ENCODE results near the gene OR8U1. TPM values are rescaled to one million over a fixed set of nuclear protein-coding genes. Genes with fewer than 3 reads are reported as not detected.

The OR8U1 gene
- polyA plus RNA-seq, 1 donor (not counting 4 experiments of a cell fraction or from before 2014, with no cell fraction given), result not detected

- Histone ChIP-seq H3K4me2 (ENCODE audit: control insufficient read depth, extremely low read depth, insufficient read depth, low read depth, low read length) (no peak within 1 kb of the TSS), H4K20me1 (ENCODE audit: control insufficient read depth, extremely low read depth, insufficient read depth, low read length) (no peaks in the 10 kb centered on the region), H2AFZ (ENCODE audit: control insufficient read depth, low read length) (no peak within 1 kb of the TSS), H3K36me3 (ENCODE audit: control insufficient read depth in 2 of 2, extremely low read depth in 1 of 2, insufficient read depth in 2 of 2, low read length in 2 of 2) (no peaks in the 10 kb centered on the region), H3K27ac (ENCODE audit: control insufficient read depth, insufficient read depth, low read length) (no peak within 1 kb of the TSS), H3K9me3 (ENCODE audit: control insufficient read depth, low read depth, low read length) (no peaks in the 10 kb centered on the region), H3K27me3 (ENCODE audit: control insufficient read depth, extremely low read depth, insufficient read depth, low read length) (no peaks in the 10 kb centered on the region), H3K9ac (ENCODE audit: control insufficient read depth, extremely low read depth, insufficient read depth, low read length) (no peak within 1 kb of the TSS), H3K9me1 (ENCODE audit: control insufficient read depth, extremely low read depth, insufficient read depth, low read length) (no peaks in the 10 kb centered on the region), H3K4me1 (ENCODE audit: control insufficient read depth, extremely low read depth, insufficient read depth, low read length) (no peaks in the 10 kb centered on the region), H3K4me3 (ENCODE audit: control insufficient read depth in 2 of 3, extremely low read depth in 1 of 3, insufficient read depth in 2 of 3, low read depth in 1 of 3, low read length in 3 of 3) (no peak within 1 kb of the TSS), H3K79me2 (ENCODE audit: control insufficient read depth, insufficient read depth, low read length) (no peaks in the 10 kb centered on the region)
- dilution Hi-C loops (cut with MboI; ENCODE audit: extremely low pct_ligation_motif_present, low sequenced_read_pairs), result no loop called here
- no peak for FAIRE-seq
- no peak for TF ChIP-seq EZH2 (IDR thresholded peaks at IDR 0.05; ENCODE audit: low read length)
- TF ChIP-seq, protein P1, sequence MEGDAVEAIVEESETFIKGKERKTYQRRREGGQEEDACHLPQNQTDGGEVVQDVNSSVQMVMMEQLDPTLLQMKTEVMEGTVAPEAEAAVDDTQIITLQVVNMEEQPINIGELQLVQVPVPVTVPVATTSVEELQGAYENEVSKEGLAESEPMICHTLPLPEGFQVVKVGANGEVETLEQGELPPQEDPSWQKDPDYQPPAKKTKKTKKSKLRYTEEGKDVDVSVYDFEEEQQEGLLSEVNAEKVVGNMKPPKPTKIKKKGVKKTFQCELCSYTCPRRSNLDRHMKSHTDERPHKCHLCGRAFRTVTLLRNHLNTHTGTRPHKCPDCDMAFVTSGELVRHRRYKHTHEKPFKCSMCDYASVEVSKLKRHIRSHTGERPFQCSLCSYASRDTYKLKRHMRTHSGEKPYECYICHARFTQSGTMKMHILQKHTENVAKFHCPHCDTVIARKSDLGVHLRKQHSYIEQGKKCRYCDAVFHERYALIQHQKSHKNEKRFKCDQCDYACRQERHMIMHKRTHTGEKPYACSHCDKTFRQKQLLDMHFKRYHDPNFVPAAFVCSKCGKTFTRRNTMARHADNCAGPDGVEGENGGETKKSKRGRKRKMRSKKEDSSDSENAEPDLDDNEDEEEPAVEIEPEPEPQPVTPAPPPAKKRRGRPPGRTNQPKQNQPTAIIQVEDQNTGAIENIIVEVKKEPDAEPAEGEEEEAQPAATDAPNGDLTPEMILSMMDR (optimal IDR thresholded peaks at IDR 0.05 in 1 of 3, IDR thresholded peaks at IDR 0.05 in 1 of 3, conservative IDR thresholded peaks at IDR 0.05 in 1 of 3; ENCODE audit: extremely low read depth in 1 of 3, insufficient read depth in 2 of 3, low read length in 3 of 3), result no peak
- no peak for DNase-seq (ENCODE audit: low read depth, low spot score)
Measured at GRCh38 chr11:56345739-56346138, 29.7 kb upstream of the OR8U1 start, which contains the start of gene OR8K1. OR8K1 (plus strand) TSS chr11:56346039; CDS start chr11:56346039, 0 bp downstream.

DNA sequence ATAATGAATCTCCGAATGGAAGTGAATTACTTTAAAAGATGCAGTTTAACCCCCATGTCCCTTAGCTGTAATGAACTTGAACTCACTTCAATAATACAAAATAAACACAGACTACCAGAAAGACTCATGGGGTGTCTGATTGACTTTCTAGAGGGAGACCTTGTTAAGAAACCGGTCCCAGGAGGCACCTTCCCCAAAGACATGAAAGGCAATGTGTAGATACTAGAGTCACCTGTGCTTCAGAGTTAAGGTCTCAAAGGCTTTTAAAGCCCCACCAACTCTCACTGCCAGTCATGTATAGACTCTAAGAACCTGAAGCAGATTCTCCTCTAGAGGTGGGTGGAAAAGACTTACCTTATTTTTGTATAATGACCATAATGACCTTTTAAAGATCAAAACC lies 21.4 kb upstream of the OR8U1 start, which contains the start of gene OR8J1:
TSS of gene OR8J1 (plus strand) at position 301 of the 400 bp plus-strand sequence. CDS start 5,956 bp downstream, outside the sequence.
- Histone ChIP-seq H4K20me1 (ENCODE audit: control insufficient read depth, extremely low read depth, insufficient read depth, low read length) (no peaks in the 10 kb centered on the region), H3K9ac (ENCODE audit: control insufficient read depth, extremely low read depth, insufficient read depth, low read length) (no peak within 1 kb of the TSS), H3K27me3 (ENCODE audit: control insufficient read depth, extremely low read depth, insufficient read depth, low read length) (no peaks in the 10 kb centered on the region), H3K79me2 (ENCODE audit: control insufficient read depth, insufficient read depth, low read length) (no peaks in the 10 kb centered on the region), H3K9me1 (ENCODE audit: control insufficient read depth, extremely low read depth, insufficient read depth, low read length) (no peaks in the 10 kb centered on the region), H3K4me2 (ENCODE audit: control insufficient read depth, extremely low read depth, insufficient read depth, low read depth, low read length) (no peak within 1 kb of the TSS), H2AFZ (ENCODE audit: control insufficient read depth, low read length) (no peak within 1 kb of the TSS), H3K27ac (ENCODE audit: control insufficient read depth, insufficient read depth, low read length) (no peak within 1 kb of the TSS), H3K4me3 (ENCODE audit: control insufficient read depth in 2 of 3, extremely low read depth in 1 of 3, insufficient read depth in 2 of 3, low read depth in 1 of 3, low read length in 3 of 3) (no peak within 1 kb of the TSS), H3K4me1 (ENCODE audit: control insufficient read depth, extremely low read depth, insufficient read depth, low read length) (no peaks in the 10 kb centered on the region), H3K9me3 (ENCODE audit: control insufficient read depth, low read depth, low read length) (no peaks in the 10 kb centered on the region), H3K36me3 (ENCODE audit: control insufficient read depth in 2 of 2, extremely low read depth in 1 of 2, insufficient read depth in 2 of 2, low read length in 2 of 2) (no peaks in the 10 kb centered on the region)
- no peak for DNase-seq (ENCODE audit: low read depth, low spot score)
- dilution Hi-C loops (cut with MboI; ENCODE audit: extremely low pct_ligation_motif_present, low sequenced_read_pairs), result no loop called here
- no peak for FAIRE-seq
- no peak for TF ChIP-seq EZH2 (IDR thresholded peaks at IDR 0.05; ENCODE audit: low read length)
- TF ChIP-seq, protein P1 (optimal IDR thresholded peaks at IDR 0.05 in 1 of 3, IDR thresholded peaks at IDR 0.05 in 1 of 3, conservative IDR thresholded peaks at IDR 0.05 in 1 of 3; ENCODE audit: extremely low read depth in 1 of 3, insufficient read depth in 2 of 3, low read length in 3 of 3), result no peak

Data from keratinocyte (primary cell).